ENCODE data around the gene CCNT2.

DNA sequence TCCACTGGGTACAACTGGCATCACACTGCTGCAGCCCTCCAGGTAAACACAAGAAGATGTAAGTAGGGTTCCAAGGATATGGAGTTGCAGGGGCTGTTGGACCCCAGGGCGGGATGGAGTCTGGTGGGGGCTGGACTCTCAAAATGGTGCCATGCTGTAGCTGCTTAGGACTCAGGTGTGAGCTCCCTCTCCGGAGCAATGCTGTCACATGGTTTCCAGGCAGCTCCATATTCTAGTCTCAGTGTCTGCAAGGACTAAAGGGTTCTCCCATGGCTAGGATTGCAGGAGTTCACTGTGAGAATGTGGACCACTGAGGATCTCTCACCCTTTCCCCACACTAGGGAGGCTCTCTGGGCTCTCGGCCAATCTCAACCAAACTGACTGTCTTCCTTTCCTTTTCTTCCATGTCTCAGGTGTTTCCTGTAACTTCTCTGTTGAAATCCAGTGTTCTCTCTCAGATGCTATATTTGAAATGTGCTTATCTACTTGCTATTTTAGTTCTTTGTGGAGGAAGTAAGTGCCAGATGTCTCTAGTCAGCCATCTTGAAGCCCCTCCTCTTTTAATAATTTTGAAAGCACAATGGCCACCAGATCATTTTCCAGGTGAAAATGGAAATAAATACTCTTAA lies 57.6 kb downstream of the CCNT2 start:
- TF ChIP-seq, protein P1, sequence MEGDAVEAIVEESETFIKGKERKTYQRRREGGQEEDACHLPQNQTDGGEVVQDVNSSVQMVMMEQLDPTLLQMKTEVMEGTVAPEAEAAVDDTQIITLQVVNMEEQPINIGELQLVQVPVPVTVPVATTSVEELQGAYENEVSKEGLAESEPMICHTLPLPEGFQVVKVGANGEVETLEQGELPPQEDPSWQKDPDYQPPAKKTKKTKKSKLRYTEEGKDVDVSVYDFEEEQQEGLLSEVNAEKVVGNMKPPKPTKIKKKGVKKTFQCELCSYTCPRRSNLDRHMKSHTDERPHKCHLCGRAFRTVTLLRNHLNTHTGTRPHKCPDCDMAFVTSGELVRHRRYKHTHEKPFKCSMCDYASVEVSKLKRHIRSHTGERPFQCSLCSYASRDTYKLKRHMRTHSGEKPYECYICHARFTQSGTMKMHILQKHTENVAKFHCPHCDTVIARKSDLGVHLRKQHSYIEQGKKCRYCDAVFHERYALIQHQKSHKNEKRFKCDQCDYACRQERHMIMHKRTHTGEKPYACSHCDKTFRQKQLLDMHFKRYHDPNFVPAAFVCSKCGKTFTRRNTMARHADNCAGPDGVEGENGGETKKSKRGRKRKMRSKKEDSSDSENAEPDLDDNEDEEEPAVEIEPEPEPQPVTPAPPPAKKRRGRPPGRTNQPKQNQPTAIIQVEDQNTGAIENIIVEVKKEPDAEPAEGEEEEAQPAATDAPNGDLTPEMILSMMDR (IDR thresholded peaks at IDR 0.05; ENCODE audit: poor library complexity) = no peak
- no peak for TF ChIP-seq EZH2 (IDR thresholded peaks at IDR 0.05; ENCODE audit: borderline replicate concordance)
- TF ChIP-seq EZH2phosphoT487 (IDR thresholded peaks at IDR 0.05; ENCODE audit: low read depth, severe bottlenecking, unreplicated experiment) = no peak

All from hepatocyte (in vitro differentiated cells).